ENCODE results near the gene TMEM170B.

TMEM170B gene

DNA sequence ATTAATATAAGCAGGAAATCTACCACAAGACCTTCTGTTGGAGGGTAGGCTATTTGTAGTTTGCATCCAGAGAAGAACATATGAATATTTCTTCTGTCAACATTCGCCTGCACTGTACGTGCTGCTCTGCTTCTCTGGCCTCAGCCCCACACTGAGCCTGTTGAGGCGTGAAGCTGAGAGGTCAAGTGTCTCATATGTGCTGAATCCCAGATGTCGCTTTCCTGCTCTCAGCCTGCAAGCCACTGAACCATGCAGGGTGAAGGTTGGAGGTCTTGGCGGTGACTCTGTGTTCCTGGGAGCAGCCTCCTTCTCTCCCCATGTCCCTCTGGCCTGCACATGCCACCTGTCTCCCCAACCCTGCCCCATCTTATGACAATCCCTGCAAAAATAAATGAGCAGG, 83.6 kb downstream of the TMEM170B start:
- DNase-seq: no peak

DNA sequence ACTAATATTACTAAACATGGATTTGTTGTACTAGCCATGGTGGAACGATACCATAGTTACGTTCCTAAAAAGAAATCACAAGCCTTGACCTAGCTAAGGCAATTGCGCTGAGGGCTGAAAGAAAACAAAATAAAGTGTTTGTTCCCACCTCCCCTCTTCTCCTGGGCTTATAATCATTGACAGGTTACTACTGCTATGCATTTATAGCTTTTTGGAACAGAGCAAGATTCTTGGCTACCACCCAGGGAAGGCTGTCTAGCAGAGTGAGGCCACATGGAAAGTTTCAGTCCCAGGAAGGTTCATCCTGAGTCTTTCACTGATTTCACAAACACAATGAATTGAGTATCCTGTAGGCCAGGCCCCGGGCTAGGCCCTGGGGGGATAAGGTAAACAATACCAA, 84.6 kb downstream of the TMEM170B start:
- DNase-seq: no peak

DNA sequence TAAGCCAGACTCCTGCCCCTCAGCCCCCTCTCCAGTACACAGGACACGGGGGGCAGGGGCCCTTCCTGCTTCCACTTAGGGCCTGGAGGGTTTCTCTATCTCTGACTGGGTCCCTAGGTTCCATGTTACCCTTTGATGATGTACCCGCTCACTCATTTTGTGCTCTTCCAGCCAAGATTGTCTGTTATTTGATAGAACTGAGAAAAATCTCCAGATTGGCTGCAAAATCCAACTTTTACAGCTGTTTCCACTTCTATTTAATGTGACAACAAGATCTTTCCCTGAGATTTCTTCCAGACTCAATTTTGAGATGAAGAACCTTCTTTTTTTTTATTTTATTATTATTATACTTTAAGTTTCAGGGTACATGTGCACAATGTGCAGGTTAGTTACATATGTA, 85.7 kb downstream of the TMEM170B start:
- no peak for DNase-seq

DNA sequence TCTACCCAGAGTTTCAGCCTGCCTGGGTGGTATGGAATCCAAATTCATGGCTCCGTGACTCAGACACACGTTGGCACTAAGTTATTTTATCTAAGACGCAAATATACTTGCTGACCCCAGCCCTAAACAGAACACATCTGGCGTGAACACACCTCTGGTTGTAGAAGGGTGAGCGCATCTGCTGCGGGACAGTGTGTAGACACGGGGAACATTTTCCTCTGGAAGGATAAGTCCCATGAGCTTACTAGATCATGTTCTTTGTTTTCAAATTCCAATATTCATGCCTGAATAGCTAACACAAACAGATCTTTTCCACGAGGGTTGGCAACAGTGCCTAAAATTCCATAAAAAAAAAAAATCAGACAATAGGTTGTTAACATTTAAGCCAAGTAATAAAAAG, 87.8 kb downstream of the TMEM170B start:
- no peak for DNase-seq

DNA sequence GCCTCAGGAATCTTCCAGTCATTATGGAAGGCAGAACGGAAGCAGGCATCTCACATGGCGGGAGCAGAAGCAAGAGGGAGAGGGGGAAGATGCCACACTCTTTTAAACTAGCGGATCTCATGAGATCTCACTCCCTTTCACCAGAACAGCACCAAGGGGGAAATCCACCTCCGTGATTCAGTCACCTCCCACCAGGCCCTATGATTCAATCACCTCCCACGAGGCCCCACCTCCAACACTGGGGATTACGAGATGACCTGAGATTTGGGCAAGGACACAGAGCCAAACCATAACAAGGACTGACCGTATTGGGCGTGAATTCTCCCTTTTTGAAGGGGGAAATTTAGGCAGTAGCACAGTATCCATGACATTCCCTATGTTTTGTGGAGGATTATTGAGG, 88.8 kb downstream of the TMEM170B start:
- DNase-seq: no peak

DNA sequence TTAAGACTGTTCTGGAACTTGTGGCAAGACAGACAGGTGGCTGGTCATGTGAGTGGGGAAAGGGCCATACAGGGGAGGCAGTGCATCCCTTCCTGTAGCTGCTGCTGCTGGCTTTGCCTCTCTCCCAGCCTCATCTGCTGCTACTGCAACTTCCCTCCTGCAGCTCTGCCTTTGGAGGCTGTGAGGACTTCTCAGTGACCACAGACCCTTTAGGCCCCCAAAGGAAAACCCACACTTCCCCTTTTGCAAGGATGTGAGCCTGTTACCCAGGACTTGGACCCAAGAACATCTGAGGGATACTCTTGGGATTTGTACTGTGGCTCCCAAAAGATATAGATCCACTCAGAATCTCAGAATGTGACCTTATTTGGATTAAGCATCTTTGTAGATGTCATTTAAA, 91.0 kb downstream of the TMEM170B start:
- DNase-seq: no peak

DNA sequence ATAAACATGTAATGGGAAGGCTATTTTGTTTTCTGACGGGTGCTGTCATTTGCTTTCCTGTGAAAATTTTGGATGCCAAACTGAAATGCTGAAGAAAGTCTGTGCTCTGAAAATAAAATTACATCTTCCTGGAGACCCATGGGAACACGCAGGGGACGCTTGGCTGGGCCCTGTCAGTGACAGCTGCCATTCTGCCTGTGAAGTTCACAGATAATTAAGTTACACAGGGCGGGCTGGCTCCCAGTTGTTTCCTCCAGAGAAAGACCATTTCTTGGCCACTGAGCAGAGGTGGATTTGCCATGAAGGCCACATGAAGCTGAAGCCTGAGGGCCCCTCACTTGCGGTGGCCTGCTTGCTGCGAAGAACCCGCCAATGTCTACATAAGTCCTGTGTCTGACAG, 93.5 kb downstream of the TMEM170B start:
- DNase-seq: no peak

DNA sequence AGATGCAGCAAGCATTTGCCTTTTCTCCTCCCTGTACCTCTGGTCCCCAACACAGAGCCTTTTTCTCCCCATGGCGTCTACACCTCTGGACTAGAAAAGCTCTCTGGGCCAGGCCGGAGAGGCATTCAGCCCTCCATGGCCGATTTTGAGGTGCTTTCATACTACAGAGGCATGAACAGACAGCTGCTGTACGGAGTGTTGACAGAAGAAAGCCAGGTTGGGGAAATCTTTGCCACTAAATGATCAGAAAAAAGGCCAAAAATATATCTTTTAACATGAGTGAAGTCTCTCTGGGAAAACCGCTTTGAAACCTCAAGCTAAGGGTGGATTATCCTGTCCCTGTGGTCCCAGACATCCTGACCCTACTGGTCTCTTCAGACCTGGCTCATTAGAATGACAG, 94.0 kb downstream of the TMEM170B start:
- DNase-seq: no peak

DNA sequence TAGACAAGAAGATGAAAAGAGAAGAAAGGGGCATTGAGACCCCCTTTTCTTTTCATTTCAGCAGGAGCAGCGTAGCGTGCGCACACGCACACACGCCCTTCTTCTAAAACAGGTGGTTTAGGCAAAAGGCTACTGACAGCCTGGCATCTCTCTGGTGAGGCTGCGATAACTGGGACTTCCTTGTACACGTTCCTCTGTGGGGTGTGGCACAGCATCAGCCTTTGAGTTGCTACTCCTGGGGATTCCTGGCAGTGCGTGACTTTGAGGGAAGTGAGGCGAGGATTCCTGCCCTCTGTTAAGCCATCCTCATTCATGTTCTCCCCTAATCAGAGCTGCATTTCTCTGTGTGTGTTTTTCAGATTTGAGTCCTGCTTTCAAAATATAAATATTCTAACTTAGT, 94.7 kb downstream of the TMEM170B start:
- DNase-seq: no peak

DNA sequence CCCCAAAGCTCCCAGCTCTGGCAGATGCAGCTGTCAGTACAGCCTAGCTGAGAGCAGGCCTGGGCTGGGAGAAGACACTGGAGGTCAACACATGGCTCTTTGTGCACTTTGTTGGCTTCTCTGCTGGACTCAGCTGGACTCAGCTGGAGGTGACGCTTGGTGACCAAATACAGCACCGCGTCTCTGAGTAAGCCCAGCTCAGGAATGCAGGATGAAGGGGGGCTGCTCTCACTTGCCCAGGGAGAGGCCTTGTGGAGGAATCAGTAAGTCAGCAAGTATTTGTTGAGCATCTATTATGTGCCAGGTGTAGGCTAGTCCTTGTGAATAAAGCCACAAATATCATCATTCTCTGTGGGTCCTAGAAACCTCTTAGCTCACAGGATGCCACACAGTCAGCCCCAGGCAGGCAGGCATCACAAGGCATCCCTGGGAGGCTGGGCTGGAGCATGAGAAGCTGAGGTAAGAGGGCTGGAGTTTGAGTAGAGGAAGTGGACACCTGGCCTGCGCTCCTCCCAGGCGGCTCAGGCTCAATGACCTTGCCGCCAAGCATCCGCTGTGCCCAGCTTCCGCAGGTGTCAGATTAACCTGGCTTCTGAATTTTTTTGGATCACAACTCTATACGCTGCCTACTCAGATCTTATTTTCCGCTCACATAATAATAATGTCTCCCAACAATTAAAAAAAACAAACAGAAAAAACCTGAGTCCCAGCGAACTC, 95.4 kb downstream of the TMEM170B start:
- DNase-seq: no peak
